Femur (tissue), 1 donor: ENCODE results near the gene SH3D21.
A peak's percentile ranks its signal among the peaks of the same experiment; 100 is the strongest.

Source experiments
- DNase-seq: peaks from one replicate; pipeline ENCODE4 v3.0.0-alpha.2; 2017

The SH3D21 gene

GRCh38 chr1:36306210-36306901, at the start of gene SH3D21:
TSS of gene SH3D21 (plus strand) at chr1:36306368. CDS start at chr1:36306421, 53 bp downstream.
- DNase-seq, result peak; percentile 57

DNA sequence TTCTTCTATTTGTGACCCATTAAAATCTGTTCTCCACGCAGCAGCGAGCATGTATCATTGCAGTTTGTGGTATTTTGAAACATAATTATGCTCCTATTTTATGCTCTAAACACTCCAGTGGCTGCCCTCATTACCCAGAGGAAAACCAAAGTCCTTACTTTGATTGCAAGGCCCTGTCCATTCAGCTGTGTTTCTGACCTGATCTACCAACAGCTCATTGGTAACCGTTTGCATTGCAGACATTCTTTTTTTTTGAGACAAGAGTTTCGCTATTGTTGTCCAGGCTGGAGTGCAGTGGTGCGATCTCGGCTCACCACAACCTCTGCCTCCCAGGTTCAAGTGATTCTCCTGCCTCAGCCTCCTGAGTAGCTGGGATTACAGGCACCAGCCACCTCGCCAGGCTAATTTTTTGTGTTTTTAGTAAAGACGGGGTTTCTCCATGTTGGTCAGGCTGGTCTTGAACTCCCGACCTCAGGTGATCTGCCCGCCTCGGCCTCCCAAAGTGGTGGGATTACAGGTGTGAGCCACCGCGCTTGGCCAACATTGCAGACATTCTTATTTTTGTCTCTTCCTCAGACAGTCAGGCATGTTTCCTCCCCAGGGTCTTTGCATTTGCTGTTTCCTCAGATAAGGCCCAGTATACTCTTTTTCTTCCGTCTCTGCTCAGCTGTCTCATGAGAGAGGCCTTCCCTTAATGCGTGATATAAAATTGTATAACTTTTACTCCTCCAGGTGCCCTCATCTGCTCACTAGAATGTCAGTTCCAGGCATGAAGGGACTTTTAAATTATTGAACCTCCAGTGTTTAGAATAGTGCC, 49.4 kb upstream of the SH3D21 start:
- no peak for DNase-seq

GRCh38 chr1:36257375-36257767, 48.8 kb upstream of the SH3D21 start:
- no peak for DNase-seq

- DNase-seq, result no peak
These were observed 47.2 kb upstream of the SH3D21 start for GRCh38 chr1:36258960-36259344.

DNA sequence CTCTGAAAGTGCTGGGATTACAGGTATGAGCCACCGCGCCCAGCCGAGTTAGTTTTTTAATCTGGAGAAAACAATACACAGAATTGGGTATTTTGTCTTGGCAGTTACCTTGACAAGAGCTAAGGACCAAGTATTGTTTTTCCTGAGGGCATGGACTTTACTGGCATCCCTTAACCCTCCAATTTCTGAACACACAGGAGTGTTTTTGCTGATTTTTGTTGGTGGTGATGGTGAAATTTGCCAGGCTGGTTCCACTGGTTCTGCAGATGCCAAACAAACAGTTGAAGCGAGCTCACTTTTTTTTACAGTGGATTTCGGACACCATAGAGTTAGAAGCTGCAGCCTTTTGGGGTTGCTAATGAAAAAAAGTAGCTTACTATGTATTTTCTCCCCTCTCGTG, 37.2 kb upstream of the SH3D21 start:
- no peak for DNase-seq

GRCh38 chr1:36269408-36269838, 36.7 kb upstream of the SH3D21 start:
- DNase-seq, result no peak

- no peak for DNase-seq
These were observed 33.1 kb upstream of the SH3D21 start for GRCh38 chr1:36273024-36273423.

- DNase-seq, result no peak
These were observed 32.0 kb upstream of the SH3D21 start for GRCh38 chr1:36274201-36274600.

DNA sequence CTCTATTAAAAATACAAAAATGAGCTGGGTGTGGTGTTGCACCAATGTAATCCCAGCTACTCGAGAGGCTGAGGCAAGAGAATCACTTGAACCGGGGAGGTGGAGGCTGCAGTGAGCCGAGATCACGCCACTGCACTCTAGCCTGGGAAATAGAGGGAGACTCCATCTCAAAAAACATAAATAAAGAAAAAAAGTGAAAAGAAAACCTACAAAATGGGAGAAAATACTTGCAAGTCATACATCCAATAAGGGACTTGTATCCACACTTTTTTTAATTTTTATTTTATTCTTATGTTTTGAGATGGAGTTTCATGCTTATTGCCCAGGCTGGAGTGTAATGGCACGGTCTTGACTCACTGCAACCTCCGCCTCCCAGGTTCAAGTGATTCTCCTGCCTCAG, 29.5 kb upstream of the SH3D21 start:
- DNase-seq, result no peak

DNA sequence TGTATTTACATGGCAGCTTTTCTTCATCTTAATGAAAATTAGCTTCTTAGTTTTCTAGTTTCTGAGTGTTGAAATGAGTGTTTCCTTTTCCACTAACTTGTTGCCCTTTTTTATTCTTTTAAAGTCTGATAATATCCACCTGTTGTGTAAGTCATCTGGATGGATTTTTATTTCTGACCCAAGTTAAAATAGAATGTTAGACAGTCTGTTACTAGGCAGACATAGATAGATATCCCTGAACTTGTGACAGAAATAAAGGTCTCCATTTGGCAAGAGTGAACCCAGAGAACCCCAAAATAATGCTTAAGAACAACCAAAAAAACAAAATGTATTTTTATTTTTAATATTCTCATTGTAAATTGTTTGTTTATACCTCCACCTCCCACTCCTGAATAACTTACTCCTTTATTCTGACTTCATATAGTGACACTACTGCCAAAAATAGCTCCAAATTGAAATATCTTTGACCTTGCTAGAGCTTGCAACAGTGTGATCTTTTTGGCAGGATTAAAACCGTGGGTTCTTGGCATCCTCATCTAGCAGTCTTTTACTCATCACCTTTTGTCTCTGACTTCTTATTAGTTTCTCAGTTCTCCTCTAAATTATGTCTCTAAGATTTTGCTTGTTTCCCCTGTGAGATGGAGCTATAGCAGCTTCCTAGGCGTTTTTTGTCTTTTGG, 26.9 kb upstream of the SH3D21 start:
- DNase-seq, result no peak

GRCh38 chr1:36279789-36280296, 26.3 kb upstream of the SH3D21 start:
- no peak for DNase-seq

DNA sequence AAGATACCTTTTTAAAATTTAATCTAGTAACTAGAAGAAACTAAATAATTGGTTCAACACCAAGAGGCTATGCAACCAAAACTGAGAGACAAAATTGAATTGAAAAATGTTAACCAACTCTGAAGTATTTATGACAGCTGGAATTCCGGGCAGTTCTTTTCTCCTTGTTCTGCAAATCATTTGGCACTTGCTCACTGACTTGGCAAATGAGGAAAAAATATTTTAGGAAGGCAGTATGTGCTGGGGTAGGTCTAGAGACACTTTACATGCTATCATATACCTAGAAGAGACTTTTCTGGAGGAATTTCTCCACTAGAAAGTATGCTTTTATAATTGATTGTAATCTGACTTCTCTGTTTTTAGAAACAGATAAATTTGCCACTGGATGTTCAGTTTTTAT, 22.1 kb upstream of the SH3D21 start:
- DNase-seq, result no peak

GRCh38 chr1:36284517-36284916, 21.7 kb upstream of the SH3D21 start:
- DNase-seq, result no peak

DNA sequence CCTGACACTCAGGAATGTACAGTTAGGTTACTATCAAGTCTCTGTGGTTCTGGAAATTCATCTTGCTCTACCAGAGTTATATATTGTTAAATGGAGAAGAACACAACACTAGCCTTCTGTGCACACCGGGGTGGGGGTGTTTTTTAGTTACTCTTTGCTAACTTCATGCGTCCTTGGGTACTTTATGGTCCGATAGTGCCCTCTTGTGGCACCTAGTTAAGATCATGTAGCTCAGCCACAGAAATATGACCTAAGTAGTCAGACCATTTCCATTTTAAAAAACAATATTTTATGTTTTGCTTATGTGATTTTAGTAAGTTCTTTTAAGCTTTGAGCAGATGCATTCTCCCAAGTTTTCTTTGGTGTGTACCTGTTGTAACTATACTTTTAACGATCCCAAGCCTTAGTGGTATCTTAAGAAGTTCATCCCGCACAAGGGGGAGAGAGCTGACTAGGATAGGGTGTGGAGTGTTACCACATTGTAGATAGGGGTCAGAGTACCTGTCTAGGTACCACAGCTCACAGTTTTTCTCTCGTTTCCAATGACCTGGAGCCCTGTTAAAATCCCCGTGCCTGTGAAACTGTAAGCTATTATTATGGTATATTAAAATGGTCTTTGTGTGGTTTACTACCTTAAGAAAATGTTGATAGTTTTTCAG, 20.6 kb upstream of the SH3D21 start:
- peak; percentile 59 for DNase-seq

DNA sequence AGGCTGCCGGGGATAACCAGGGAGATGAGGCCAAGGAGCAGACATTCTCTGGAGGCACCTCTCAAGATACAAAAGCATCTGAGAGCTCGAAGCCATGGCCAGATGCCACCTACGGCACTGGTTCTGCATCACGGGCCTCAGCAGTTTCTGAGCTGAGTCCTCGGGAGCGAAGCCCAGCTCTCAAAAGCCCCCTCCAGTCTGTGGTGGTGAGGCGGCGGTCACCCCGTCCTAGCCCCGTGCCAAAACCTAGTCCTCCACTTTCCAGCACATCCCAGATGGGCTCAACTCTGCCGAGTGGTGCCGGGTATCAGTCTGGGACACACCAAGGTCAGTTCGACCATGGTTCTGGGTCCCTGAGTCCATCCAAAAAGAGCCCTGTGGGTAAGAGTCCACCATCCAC, 19.4 kb upstream of the SH3D21 start:
- DNase-seq, result no peak

- no peak for DNase-seq
These were observed 18.6 kb upstream of the SH3D21 start for GRCh38 chr1:36287595-36287994.

- DNase-seq, result no peak
These were observed 10.8 kb upstream of the SH3D21 start for GRCh38 chr1:36295390-36295789.

- DNase-seq, result no peak
These were observed 9.1 kb upstream of the SH3D21 start for GRCh38 chr1:36297062-36297461.

GRCh38 chr1:36298640-36299039, 7.5 kb upstream of the SH3D21 start:
- DNase-seq, result no peak

GRCh38 chr1:36300526-36300925, 5.6 kb upstream of the SH3D21 start:
- no peak for DNase-seq

GRCh38 chr1:36301220-36301619, 4.9 kb upstream of the SH3D21 start:
- no peak for DNase-seq

GRCh38 chr1:36303244-36303643, 2.9 kb upstream of the SH3D21 start:
- no peak for DNase-seq
